Measurements from ENCODE around the gene ANO1.

Gene ANO1

DNA sequence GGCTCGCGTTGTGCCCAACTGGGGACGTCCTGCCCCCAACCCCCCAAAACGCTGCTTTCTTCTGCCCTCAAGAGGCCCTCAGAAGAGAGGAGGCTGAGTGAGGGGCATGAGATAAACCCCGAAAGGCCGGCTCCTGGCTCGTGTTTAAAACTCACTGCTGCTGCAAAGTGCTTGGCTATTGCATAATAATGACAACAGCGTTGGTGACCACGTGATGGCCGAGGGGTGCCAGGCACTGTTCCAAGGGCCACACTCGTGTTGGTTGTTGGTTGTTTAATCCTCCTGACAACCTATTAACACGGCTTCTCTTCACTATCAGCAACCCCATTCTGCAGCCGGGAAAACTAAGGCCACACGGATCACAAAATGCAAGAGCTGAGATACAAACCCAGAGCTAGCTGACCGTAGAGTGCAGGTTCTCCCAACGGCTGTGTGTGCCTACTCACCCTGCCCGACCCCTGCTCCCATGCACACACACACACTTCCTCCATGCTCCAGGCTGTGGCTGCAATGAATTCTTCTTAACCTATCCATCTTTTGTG lies 51.0 kb downstream of the ANO1 start:
- DNase-seq (ENCODE audit: insufficient read length, low spot score), result no peak
- no peak for FAIRE-seq
- TF ChIP-seq POLR2A (IDR thresholded peaks at IDR 0.05; ENCODE audit: low read depth, low read length), result no peak

DNA sequence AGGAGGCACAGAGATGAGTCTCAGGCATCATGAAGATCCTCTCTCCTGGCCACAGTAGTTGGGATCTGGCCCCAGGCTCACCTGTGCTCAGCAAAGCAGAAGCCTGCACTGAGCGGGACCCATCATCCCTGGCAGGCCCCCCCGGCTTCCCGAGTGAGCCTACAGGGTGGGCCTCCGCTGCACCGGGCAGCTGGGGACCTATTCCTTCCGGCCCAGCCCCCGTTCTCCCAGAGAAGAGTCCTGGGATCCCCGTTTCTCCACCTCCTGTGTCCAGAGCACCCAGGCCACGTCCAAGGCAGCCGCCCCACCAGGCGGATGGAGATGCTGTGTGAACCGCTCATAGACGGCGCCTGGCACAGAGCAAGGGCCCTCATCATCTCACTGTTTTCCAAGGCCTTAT lies 52.5 kb downstream of the ANO1 start:
- FAIRE-seq (no peak), DNase-seq (ENCODE audit: insufficient read length, low spot score) (no peak)
- no peak for TF ChIP-seq POLR2A (IDR thresholded peaks at IDR 0.05; ENCODE audit: low read depth, low read length)

DNA sequence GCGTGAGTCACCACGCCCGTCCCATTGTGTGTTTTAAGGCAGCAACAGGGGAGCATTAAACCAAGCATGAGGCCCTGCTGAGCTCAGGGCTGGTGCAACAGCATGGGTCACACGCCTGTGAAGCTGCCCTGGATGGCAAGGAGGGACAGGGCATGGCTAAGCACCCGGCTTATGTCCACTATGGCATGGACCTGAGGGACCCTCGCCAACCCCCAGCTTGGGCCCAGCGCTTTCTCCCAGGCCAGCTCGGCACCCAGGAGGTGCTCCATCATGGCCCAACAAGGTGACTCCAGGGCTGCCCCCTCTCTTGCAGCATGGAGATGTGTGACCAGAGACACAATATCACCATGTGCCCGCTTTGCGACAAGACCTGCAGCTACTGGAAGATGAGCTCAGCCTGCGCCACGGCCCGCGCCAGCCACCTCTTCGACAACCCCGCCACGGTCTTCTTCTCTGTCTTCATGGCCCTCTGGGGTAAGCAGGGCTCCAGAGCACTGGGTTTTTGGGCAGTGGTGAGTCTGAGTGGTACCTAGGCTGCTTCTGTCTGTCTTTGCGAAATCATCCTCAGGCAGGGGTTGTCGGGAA lies 53.6 kb downstream of the ANO1 start:
- no peak for TF ChIP-seq POLR2A (IDR thresholded peaks at IDR 0.05; ENCODE audit: low read depth, low read length)
- DNase-seq (ENCODE audit: insufficient read length, low spot score) (no peak), FAIRE-seq (no peak)

DNA sequence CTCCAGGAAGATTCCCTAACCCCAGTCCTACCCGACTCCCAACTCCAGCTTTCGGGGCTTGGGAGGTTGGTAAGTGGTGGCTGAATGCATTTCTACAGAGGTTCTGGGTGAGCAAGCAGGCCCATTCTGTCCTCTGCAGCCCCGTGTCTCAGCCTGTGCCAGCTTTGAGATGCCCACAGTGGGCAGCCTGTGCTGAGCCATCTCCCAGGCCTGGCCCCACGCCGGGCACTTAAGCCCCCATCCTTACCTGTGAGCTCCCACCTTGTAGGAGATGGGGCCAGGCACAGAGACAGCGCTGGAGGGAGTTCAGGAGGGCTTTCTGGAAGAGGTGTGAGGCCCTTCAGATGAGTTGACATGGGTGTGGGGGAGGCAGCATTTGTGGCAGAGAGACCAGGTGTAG lies 54.5 kb downstream of the ANO1 start:
- no peak for TF ChIP-seq POLR2A (IDR thresholded peaks at IDR 0.05; ENCODE audit: low read depth, low read length)
- DNase-seq (ENCODE audit: insufficient read length, low spot score) (no peak), FAIRE-seq (no peak)

DNA sequence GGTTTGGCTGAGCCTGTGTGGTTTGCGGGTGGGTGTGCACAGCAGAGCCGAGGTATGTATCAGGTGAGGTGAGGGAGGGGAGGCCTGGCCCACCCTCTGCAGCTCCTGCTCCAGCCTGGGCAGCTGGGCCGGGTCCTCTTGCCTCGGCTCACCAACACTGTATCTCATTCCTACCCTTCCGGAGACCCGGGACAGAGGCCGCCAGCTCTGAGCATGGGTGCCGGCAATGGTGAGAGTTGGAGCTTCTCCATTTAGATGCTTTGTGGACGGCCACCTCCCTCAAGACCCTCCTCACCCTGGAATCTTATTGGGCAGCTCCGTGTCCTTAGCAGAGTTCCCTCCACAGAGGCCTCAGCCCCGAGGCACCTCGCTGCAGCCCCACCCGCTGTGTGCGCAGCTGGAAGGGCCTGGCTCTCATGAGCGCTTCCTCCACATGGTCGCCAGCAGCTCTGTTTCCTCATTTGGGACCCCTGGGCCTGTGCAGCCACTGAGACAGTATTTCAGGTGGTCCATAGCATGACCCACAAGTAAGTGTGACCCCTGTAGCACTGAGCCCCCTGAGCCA lies 55.7 kb downstream of the ANO1 start:
- FAIRE-seq (no peak), DNase-seq (ENCODE audit: insufficient read length, low spot score) (no peak)
- no peak for TF ChIP-seq POLR2A (IDR thresholded peaks at IDR 0.05; ENCODE audit: low read depth, low read length)

DNA sequence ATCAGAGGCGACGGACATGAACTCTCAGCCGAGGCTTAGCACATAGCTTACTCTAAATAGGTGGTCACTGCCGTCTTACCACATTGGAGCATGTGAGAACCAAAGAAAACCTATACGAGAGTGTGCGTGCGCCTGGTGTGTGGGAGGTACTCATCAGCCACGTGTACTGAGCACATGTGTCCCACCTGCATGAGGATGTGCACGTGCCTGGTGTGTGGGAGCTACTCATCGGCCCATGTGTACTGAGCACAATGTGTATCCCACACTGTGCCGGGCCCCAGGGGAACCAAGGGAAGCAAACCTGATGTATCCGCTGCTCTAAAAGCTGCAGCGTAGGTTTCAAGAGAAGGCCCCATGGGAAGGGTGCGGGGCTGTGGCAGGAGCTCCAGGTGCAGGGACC lies 56.4 kb downstream of the ANO1 start:
- FAIRE-seq, result no peak
- no peak for DNase-seq (ENCODE audit: insufficient read length, low spot score)
- no peak for TF ChIP-seq POLR2A (IDR thresholded peaks at IDR 0.05; ENCODE audit: low read depth, low read length)

DNA sequence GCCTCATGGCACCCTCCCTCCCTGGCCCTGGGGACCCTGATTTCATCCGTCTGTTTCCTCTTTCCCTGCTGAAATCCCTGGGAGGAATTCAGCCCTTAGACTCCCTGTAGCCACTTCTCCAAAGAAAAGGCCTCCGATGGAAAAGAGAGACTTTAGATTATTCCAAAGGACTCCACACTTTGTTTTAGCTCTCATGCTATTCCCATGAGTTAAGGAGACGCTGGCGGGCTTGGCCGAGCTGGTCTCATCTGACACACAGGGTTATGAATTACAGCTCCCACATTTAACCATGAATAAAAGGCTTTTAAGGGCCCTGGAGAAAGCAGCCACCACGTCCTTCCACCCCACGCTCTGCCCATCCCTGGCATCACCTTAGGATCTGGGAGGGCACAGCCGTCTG lies 57.0 kb downstream of the ANO1 start:
- no peak for FAIRE-seq

DNA sequence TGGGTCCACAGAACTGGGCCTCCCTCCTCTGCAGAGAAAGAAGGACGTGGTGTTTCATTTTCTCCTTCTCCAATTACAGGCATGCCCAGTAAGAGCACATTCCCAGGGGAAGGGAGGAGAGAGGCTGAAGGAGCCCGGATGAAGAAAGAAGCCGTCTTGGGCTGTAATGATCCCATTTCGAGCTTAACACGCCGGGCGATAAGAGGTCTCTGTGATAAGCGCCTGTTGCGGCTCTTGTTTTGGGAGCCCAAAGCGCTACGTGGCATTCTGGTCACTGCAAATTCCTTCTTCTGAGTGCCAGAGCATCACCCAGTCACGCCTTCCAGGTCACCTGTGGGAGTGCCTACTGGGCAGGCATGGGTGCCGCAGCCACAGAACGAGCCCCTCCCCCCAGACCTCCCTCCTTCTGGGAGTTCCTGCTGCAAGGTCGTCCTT lies 57.5 kb downstream of the ANO1 start:
- FAIRE-seq, result no peak
- no peak for DNase-seq (ENCODE audit: insufficient read length, low spot score)
- no peak for TF ChIP-seq POLR2A (IDR thresholded peaks at IDR 0.05; ENCODE audit: low read depth, low read length)

More for the DNA sequence above, 57.0 kb downstream of the ANO1 start:
- DNase-seq (ENCODE audit: insufficient read length, low spot score), result no peak
- no peak for TF ChIP-seq POLR2A (IDR thresholded peaks at IDR 0.05; ENCODE audit: low read depth, low read length)

DNA sequence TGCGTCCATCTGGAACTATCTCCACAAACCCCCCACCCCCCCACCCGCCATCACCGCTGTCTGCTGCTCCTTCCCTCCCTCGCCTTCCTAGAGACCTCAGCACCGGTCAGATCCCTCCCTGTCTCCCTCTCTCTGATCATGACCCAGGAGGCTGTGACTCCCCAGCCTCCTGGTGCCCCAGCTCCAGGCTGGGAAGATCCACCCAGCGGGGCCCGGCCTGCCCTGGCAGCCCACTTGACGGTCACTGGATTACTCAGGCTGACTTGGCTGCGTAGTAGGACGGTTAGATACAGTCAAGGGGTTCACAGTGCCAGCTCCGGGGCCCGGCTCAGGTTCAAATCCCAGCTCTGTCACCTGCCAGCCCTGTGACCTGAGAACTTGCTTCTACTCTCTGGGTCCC lies 59.3 kb downstream of the ANO1 start:
- no peak for FAIRE-seq
- DNase-seq (ENCODE audit: insufficient read length, low spot score), result no peak
- TF ChIP-seq POLR2A (IDR thresholded peaks at IDR 0.05; ENCODE audit: low read depth, low read length), result no peak

DNA sequence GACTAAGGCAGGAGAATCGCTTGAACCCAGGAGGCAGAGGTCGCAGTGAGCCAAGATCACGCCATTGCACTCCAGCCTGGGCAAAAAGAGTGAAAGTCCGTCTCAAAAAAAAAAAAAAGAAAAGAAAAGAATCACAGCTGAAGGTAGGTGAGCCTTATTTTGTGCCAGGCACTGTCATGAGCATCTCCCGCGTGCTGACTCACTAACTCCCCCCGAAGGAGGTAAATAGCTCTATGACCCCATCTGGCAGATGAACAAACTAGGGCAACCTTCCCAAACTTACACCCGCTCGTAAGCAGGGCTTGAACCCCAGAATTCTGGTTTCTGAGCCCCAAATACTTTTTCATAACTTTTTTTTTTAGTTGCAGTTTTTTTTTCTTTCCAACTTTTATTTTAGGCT lies 60.3 kb downstream of the ANO1 start:
- no peak for FAIRE-seq
- no peak for TF ChIP-seq POLR2A (IDR thresholded peaks at IDR 0.05; ENCODE audit: low read depth, low read length)

DNA sequence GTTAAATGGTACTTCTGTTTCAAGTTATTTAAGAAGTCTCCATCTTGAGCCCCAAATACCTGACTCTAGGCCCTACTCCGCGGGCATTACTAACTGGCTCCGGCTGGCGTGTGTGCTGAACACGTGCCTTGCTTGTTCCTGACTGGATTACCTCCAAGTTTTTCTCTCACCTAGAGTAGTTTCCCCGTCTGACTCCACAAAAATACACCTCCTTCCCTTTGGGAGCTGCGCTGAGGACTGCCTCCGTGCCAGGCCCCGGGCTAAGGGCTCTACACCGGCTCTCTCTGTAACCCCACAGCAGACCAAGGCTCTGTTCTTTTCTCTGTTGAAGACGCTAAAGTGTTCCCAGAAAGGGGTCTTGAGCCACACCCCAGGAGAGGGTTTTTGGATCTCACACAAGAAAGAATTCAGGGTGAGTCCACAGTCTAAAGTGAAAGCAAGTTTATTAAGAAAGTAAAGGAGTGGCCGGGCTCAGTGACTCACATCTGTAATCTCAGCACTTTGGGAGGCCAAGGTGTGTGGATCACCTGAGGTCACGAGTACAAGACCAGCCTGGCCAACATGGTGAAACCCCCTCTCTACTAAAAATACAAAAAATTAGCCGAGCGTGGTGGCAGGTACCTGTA lies 61.8 kb downstream of the ANO1 start:
- TF ChIP-seq POLR2A (IDR thresholded peaks at IDR 0.05; ENCODE audit: low read depth, low read length), result no peak
- no peak for DNase-seq (ENCODE audit: insufficient read length, low spot score)
- no peak for FAIRE-seq

More for the DNA sequence above, 60.3 kb downstream of the ANO1 start:
- no peak for DNase-seq (ENCODE audit: insufficient read length, low spot score)

DNA sequence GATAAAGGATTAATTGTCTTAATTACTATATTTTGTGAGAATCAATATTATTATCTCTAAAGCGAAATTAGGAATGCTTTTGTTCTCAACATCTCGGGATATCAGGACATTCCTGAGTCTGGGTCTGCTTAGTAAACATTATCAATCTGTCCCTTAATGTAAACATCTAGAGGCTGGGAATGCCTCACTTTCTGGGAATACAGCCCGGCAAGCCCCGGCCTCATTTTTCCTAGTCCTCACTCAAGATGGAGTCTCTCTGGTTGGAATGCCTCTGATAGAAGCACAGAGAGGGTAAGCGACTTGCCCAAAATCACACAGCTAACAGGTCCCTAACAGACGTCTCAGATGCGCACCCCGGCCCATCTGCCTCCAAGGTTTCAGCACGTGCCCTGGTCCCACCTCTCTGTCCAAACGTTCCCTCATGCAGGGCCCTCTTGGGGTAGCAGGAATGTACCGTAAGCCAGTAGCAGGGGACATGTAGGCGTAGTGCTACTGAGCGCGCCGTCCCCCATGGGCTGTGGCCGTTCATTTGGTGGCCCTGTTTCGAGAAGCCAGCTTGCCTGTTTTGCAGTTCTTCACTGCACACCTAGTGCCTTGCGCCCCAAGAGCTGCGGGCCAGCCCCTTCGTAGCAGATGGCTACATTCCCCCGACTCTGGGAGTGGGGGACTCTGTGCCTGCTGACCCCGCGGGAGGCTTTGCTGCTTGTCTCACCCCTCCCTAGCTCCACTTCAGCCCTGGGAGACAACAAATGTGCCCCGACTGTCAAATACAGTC lies 62.8 kb downstream of the ANO1 start:
- no peak for TF ChIP-seq POLR2A (IDR thresholded peaks at IDR 0.05; ENCODE audit: low read depth, low read length)
- FAIRE-seq (no peak), DNase-seq (ENCODE audit: insufficient read length, low spot score) (no peak)

DNA sequence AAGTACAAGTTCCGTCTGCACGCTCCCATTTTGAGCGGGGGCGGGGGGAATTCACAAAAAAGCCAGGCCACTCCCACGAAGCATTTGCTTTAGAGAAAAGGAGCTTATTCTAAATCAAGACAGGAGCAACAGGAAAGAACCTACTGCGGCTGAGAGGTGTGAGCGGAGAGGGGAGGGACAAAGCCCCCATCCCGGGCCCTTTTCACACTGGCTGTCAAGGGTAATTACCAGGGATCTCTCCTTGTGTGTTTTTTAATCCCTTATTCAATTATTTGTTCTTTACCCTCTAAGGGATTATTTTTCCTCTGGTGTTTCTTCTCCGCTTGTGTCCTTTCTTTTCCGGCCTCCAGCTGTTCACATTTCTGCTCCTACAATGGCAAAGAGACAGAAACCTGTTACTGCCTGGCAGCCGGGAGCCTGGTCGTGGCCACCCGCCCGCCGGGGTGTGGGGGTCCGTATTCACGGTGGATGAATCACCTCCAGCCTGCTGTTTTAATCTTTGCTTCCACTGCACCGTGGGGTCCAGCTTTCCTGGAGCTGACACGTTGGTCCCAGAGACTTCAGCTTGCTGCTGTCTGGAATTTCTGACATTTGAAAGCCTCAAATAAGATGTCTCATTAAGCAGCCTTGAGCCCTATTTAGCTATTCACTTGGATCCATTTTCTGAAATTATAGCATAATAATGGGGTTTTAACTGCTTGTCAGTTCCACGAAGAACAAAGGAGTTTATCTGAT lies 63.5 kb downstream of the ANO1 start:
- no peak for FAIRE-seq
- no peak for DNase-seq (ENCODE audit: insufficient read length, low spot score)

More for the DNA sequence above, 63.5 kb downstream of the ANO1 start:
- TF ChIP-seq POLR2A (IDR thresholded peaks at IDR 0.05; ENCODE audit: low read depth, low read length), result no peak
